MCF 10A (cell line): ENCODE measurements around the gene KLHDC7B. TPM values are rescaled to one million over a fixed set of nuclear protein-coding genes. Genes with fewer than 3 reads are reported as not detected.

Experiments used
- BruUV-seq: library from RNA; stranded (reverse); fragments of 400-500 nt; replicated peaks from 2 replicates; lab custom pipeline; 2021; lab: Mats Ljungman, UMichigan
- CTCF ChIA-PET: fragments of 300-600 bp; sonication (Branson Sonifier 250); formaldehyde crosslinking; extraction: SDS; loops from one replicate; lab custom pipeline; 2021; ENCODE audit warnings: antibody characterized with exemption, inconsistent platforms; lab: Yijun Ruan, JAX
- POLR2A ChIA-PET: fragments of 300-600, 350-650 bp; sonication (Branson Sonifier 250); formaldehyde crosslinking; extraction: SDS; loops from one replicate; lab custom pipeline; 2020; ENCODE audit warnings: antibody characterized with exemption, inconsistent platforms; lab: Yijun Ruan, JAX
- DNase-seq: peaks from one replicate; pipeline ENCODE4 v3.0.0-alpha.2; 2018; ENCODE audit not compliant: unreplicated experiment
- H3K27ac Mint-ChIP-seq: one replicate; pipeline ENCODE4 v1.8.0; 2022; ENCODE audit warnings: mild to moderate bottlenecking, low read depth, mixed read lengths; ENCODE audit not compliant: unreplicated experiment
- H3K27me3 Mint-ChIP-seq: one replicate; pipeline ENCODE4 v1.8.0; 2022; ENCODE audit warnings: mixed read lengths; ENCODE audit not compliant: insufficient read depth, unreplicated experiment
- H3K36me3 Mint-ChIP-seq: one replicate; pipeline ENCODE4 v1.8.0; 2022; ENCODE audit warnings: mild to moderate bottlenecking, moderate library complexity, mixed read lengths; ENCODE audit not compliant: insufficient read depth, unreplicated experiment
- H3K4me1 Mint-ChIP-seq: one replicate; pipeline ENCODE4 v1.8.0; 2022; ENCODE audit warnings: mixed read lengths; ENCODE audit not compliant: insufficient read depth, unreplicated experiment
- H3K4me3 Mint-ChIP-seq: one replicate; pipeline ENCODE4 v1.8.0; 2022; ENCODE audit warnings: mild to moderate bottlenecking, moderate library complexity, mixed read lengths; ENCODE audit not compliant: unreplicated experiment
- H3K9me3 Mint-ChIP-seq: one replicate; pipeline ENCODE4 v1.8.0; 2022; ENCODE audit warnings: mixed read lengths; ENCODE audit not compliant: unreplicated experiment
- CTCF ChIP-seq: fragments of 200-600 bp; IDR thresholded peaks from one replicate; pipeline ENCODE4 v1.8.0; 2022; ENCODE audit warnings: antibody characterized with exemption, mild to moderate bottlenecking; ENCODE audit not compliant: unreplicated experiment
- intact Hi-C: fragments of 100-400 bp; cut with micrococcal nuclease; formaldehyde crosslinking; loops from 2 replicates; pipeline ENCODE4 v1.14.1; 2022
- total RNA-seq: library from RNA; stranded (reverse); gene quantifications from 2 replicates; pipeline ENCODE4 v1.2.3, GENCODE V29; 2022

The KLHDC7B gene
- total RNA-seq, 1 experiment from 2014 or later: 0.98 TPM

GRCh38 chr22:50508897-50509296 lies 36.8 kb upstream of the KLHDC7B start:
- POLR2A ChIA-PET: interaction anchor here (0.6 to 6.3 kb wide), 12 partner anchors 14 to 205 kb away, joined by 3 to 113 read pairs (median 12); partner anchors contain the start of genes CHKB, SCO2, SYCE3 and TYMP
- intact Hi-C loops: loop anchor here (5.0 kb wide), 1 partner anchor 113 kb away; no protein-coding TSS in a partner anchor
- BruUV-seq: TSS peak; percentile 53

DNA sequence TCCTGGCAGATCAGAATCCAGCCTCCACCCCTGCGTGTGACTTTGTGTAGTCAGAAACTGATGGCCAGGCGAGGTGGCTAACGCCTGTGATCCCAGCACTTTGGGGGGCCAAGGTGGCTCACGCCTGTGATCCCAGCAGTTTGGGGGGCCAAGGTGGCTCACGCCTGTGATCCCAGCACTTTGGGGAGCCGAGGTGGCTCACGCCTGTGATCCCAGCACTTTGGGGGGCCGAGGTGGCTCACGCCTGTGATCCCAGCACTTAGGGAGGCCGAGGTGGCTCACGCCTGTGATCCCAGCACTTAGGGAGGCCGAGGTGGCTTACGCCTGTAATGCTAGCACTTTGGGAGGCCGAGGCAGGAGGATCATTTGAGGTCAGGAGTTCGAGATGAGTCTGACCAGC lies 32.5 kb upstream of the KLHDC7B start:
- H3K4me1 Mint-ChIP-seq: peaks cover 12% of the 10 kb centered on the region
- H3K36me3 Mint-ChIP-seq: peaks cover 20% of the 10 kb centered on the region
- H3K27me3 Mint-ChIP-seq: no peaks in the 10 kb centered on the region
- no peaks in the 10 kb centered on the region for H3K9me3 Mint-ChIP-seq
- no TSS peak for BruUV-seq
- no peak overlapping the region for H3K4me3 Mint-ChIP-seq
- DNase-seq: no peak
- ChIA-PET POLR2A (interaction anchor here (3.0 kb wide), 1 partner anchor 12 kb away, joined by 22 read pairs; the partner anchor contains the start of gene SCO2), CTCF (no interaction called here)
- H3K27ac Mint-ChIP-seq: no peak overlapping the region
- intact Hi-C loops: no loop called here
- no peak for TF ChIP-seq CTCF

More at GRCh38 chr22:50508897-50509296, 36.8 kb upstream of the KLHDC7B start:
- peaks cover 19% of the 10 kb centered on the region for H3K36me3 Mint-ChIP-seq
- no peak for DNase-seq
- CTCF ChIA-PET: interaction anchor here (0.5 to 1.4 kb wide), 8 partner anchors 9 to 115 kb away, joined by 3 to 7 read pairs (median 4); partner anchors contain the start of gene SCO2
- peaks cover 12% of the 10 kb centered on the region for H3K4me1 Mint-ChIP-seq
- no peaks in the 10 kb centered on the region for H3K27me3 Mint-ChIP-seq
- TF ChIP-seq CTCF: no peak
- no peaks in the 10 kb centered on the region for H3K9me3 Mint-ChIP-seq
- H3K4me3 Mint-ChIP-seq: peak overlapping the region; percentile 87
- H3K27ac Mint-ChIP-seq: peak overlapping the region; percentile 92

GRCh38 chr22:50516068-50516467 lies 29.6 kb upstream of the KLHDC7B start:
- Mint-ChIP-seq H3K36me3 (peaks cover 45% of the 10 kb centered on the region), H3K27ac (no peak overlapping the region), H3K9me3 (no peaks in the 10 kb centered on the region), H3K4me1 (no peaks in the 10 kb centered on the region), H3K4me3 (no peak overlapping the region), H3K27me3 (no peaks in the 10 kb centered on the region)
- POLR2A ChIA-PET: interaction anchor here (0.6 to 3.0 kb wide), 2 partner anchors 9 to 32 kb away, joined by 3 to 22 read pairs; partner anchors contain the start of gene SCO2
- no peak for TF ChIP-seq CTCF
- CTCF ChIA-PET: no interaction called here
- BruUV-seq: no TSS peak
- intact Hi-C loops: no loop called here
- DNase-seq: no peak

GRCh38 chr22:50516891-50517290 lies 28.8 kb upstream of the KLHDC7B start:
- peaks cover 38% of the 10 kb centered on the region for H3K36me3 Mint-ChIP-seq
- intact Hi-C loops: no loop called here
- no peaks in the 10 kb centered on the region for H3K4me1 Mint-ChIP-seq
- DNase-seq: no peak
- no peaks in the 10 kb centered on the region for H3K9me3 Mint-ChIP-seq
- H3K27ac Mint-ChIP-seq: no peak overlapping the region
- ChIA-PET CTCF (interaction anchor here (0.5 to 0.6 kb wide), 2 partner anchors 9 to 103 kb away, joined by 3 to 4 read pairs; no protein-coding TSS in a partner anchor), POLR2A (interaction anchor here (0.7 kb wide), 1 partner anchor 9 kb away, joined by 3 read pairs; the partner anchor contains the start of genes LMF2 and NCAPH2)
- BruUV-seq: no TSS peak
- H3K4me3 Mint-ChIP-seq: no peak overlapping the region
- H3K27me3 Mint-ChIP-seq: no peaks in the 10 kb centered on the region
- TF ChIP-seq CTCF: no peak
